ENCODE measurements around the gene APOBEC3C.
"Not testable (repeated sequence)": the region's sequence is repeated elsewhere in the genome, so short reads cannot be mapped to it uniquely, and the experiment has no call there.

DNA sequence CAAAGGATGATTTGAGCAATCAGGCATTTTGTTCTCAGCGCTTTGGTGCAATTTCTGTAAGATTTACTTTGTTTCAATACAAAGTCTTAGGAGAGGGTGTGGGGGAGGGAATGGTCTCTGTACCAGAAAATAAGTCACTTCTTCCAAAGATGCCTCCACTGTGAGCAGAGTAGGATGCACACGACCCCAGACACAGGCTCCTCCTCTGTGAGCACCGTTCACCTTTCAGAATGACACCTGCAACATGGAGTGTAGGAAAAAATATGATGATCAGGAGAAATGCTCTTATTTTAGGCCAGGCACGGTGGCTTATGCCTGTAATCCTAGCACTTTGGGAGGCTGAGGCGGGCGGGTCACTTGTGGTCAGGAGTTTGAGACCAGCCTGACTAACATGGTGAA, 665 bp downstream of the APOBEC3C start:
- not testable (repeated sequence) for TF ChIP-seq TAF1 (IDR thresholded peaks at IDR 0.05; ENCODE audit: borderline replicate concordance, low read depth, low read length); POLR2A (IDR thresholded peaks at IDR 0.05; ENCODE audit: low read depth, low read length)

Measured in GM12892 (cell line).